Fibroblast of lung (primary cell): ENCODE data around the gene ZNF319. TPM values are rescaled to one million over a fixed set of nuclear protein-coding genes. Genes with fewer than 3 reads are reported as not detected.

Experiments
- DNase-seq, 2 donors: peaks; one replicate each; pipeline versions ENCODE4 v3.0.0 to v3.0.0-alpha.2; 2010; ENCODE audit warnings: low read depth in 2 of 2
- H2AFZ ChIP-seq: 2 replicates; pipeline ENCODE4 v1.5.1; 2012; ENCODE audit warnings: low read length, control low read depth, inconsistent platforms
- H3K27ac ChIP-seq: 2 replicates; pipeline ENCODE4 v1.5.1; 2011; ENCODE audit warnings: low read length, control low read depth; ENCODE audit not compliant: insufficient read depth
- H3K27me3 ChIP-seq: 2 replicates; pipeline ENCODE4 v1.5.1; 2011; ENCODE audit warnings: mild to moderate bottlenecking, low read length; ENCODE audit not compliant: control insufficient read depth, insufficient read depth
- H3K36me3 ChIP-seq: 2 replicates; pipeline ENCODE4 v1.5.1; 2011; ENCODE audit warnings: low read length; ENCODE audit not compliant: control insufficient read depth, insufficient read depth
- H3K4me1 ChIP-seq: 2 replicates; pipeline ENCODE4 v1.5.1; 2011; ENCODE audit warnings: low read length; ENCODE audit not compliant: control insufficient read depth, insufficient read depth; ENCODE audit errors: extremely low read depth
- H3K4me2 ChIP-seq: 2 replicates; pipeline ENCODE4 v1.5.1; 2011; ENCODE audit warnings: low read length, control low read depth; ENCODE audit not compliant: insufficient read depth; ENCODE audit errors: extremely low read depth
- H3K4me3 ChIP-seq, 4 experiments: fragments of 200-600 bp in 1 of 4; sonication (generic) in 1 of 4; replicated peaks in 1 of 4; 2 replicates each; pipeline ENCODE4 v1.5.1; 2011 to 2016; ENCODE audit warnings: low read length in 4 of 4, low read depth in 3 of 4, mild to moderate bottlenecking in 3 of 4, control low read depth in 2 of 4, inconsistent platforms in 1 of 4, mixed read lengths in 1 of 4; ENCODE audit not compliant: insufficient read depth in 1 of 4; ENCODE audit errors: control extremely low read depth in 1 of 4
- H3K79me2 ChIP-seq: 2 replicates; pipeline ENCODE4 v1.5.1; 2012; ENCODE audit warnings: mild to moderate bottlenecking, low read length, inconsistent platforms; ENCODE audit not compliant: control insufficient read depth, insufficient read depth
- H3K9ac ChIP-seq: 2 replicates; pipeline ENCODE4 v1.5.1; 2011; ENCODE audit warnings: mild to moderate bottlenecking, low read length, control low read depth; ENCODE audit not compliant: insufficient read depth
- H3K9me3 ChIP-seq: 2 replicates; pipeline ENCODE4 v1.5.1; 2012; ENCODE audit warnings: low read depth, low read length; ENCODE audit not compliant: control insufficient read depth, insufficient read depth
- H4K20me1 ChIP-seq: 2 replicates; pipeline ENCODE4 v1.5.1; 2011; ENCODE audit warnings: low read length; ENCODE audit not compliant: control insufficient read depth, insufficient read depth; ENCODE audit errors: extremely low read depth
- CTCF ChIP-seq, 2 donors: IDR thresholded peaks in 1 of 2; conservative IDR thresholded peaks in 1 of 2; 1 replicate in 1 of 2; 2 replicates in 1 of 2; pipeline ENCODE4 v1.5.1; 2011 to 2012; ENCODE audit warnings: low read length in 2 of 2, control low read depth in 1 of 2, inconsistent platforms in 1 of 2, low read depth in 1 of 2, mild to moderate bottlenecking in 1 of 2
- EZH2 ChIP-seq: IDR thresholded peaks from 2 replicates; pipeline ENCODE4 v1.5.1; 2012; ENCODE audit warnings: low read length, control low read depth, mild to moderate bottlenecking; ENCODE audit errors: missing control alignments
- polyA plus RNA-seq, 2 donors: library from polyadenylated mRNA; depleted of rRNA in 1 of 2; stranded (reverse) in 1 of 2; unstranded in 1 of 2; fragments of >200 nt; gene quantifications; 2 replicates each; pipeline ENCODE4 v1.2.1, GENCODE V29; 2011 to 2012; ENCODE audit warnings: missing spikeins in 1 of 2
- total RNA-seq: library from RNA; depleted of rRNA; stranded (reverse); fragments of >200 nt; gene quantifications from 2 replicates; pipeline ENCODE4 v1.2.1, GENCODE V29; 2014

Gene ZNF319
- total and polyA plus RNA-seq, 2 donors (not counting 1 experiment from before 2014, with no cell fraction given): 2.6 to 4.1 TPM

GRCh38 chr16:57991551-57992059, 8.9 kb downstream of the ZNF319 start:
- Histone ChIP-seq H3K4me3 (no peak overlapping the region), H3K36me3 (peaks cover 5% of the 10 kb centered on the region), H3K9me3 (no peaks in the 10 kb centered on the region), H4K20me1 (no peaks in the 10 kb centered on the region), H3K9ac (no peak overlapping the region), H3K27ac (no peak overlapping the region), H3K4me1 (no peaks in the 10 kb centered on the region), H3K27me3 (no peaks in the 10 kb centered on the region), H2AFZ (no peak overlapping the region), H3K79me2 (no peaks in the 10 kb centered on the region), H3K4me2 (no peak overlapping the region)
- DNase-seq: no peak
- TF ChIP-seq CTCF (conservative IDR thresholded peaks at IDR 0.05 in 1 of 2, IDR thresholded peaks at IDR 0.05 in 1 of 2; ENCODE audit: low read depth in 1 of 2, low read length in 2 of 2) (no peak), EZH2 (no peak)

DNA sequence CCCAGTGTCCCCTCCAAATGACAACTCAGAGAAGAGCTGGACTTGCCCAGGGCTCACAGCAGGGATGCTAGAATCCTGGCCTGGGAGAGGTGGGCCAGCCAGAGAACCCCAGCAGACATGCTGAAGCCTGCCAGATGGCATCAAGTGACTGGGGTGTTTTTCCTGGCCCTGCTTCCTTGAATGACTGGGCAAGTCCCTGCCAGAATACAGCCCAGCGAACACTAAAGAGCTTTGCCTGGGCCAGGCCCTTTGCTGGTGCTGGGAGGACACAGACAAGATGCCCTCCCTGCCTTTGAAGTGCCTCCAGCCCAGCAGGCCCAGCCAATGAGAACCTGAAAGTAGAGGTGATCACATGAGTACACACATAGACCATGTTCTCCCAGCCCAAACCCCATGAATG, 11.5 kb downstream of the ZNF319 start:
- H3K27me3 ChIP-seq: peaks cover 9% of the 10 kb centered on the region
- no peaks in the 10 kb centered on the region for H3K36me3 ChIP-seq
- H3K9me3 ChIP-seq: no peaks in the 10 kb centered on the region
- H3K4me1 ChIP-seq: no peaks in the 10 kb centered on the region
- DNase-seq: no peak
- no peak overlapping the region for H3K27ac ChIP-seq
- H3K4me3 ChIP-seq: no peak overlapping the region
- H4K20me1 ChIP-seq: no peaks in the 10 kb centered on the region
- no peak overlapping the region for H3K4me2 ChIP-seq
- H3K9ac ChIP-seq: no peak overlapping the region
- no peaks in the 10 kb centered on the region for H3K79me2 ChIP-seq
- H2AFZ ChIP-seq: no peak overlapping the region
- TF ChIP-seq CTCF (conservative IDR thresholded peaks at IDR 0.05 in 1 of 2, IDR thresholded peaks at IDR 0.05 in 1 of 2; ENCODE audit: low read depth in 1 of 2, low read length in 2 of 2) (no peak), EZH2 (no peak)

GRCh38 chr16:57987441-57988177, 12.9 kb downstream of the ZNF319 start:
- Histone ChIP-seq H3K36me3 (no peaks in the 10 kb centered on the region), H3K4me3 (no peak overlapping the region), H4K20me1 (no peaks in the 10 kb centered on the region), H3K79me2 (no peaks in the 10 kb centered on the region), H3K9ac (no peak overlapping the region), H3K4me1 (no peaks in the 10 kb centered on the region), H3K4me2 (no peak overlapping the region), H3K27me3 (peaks cover 9% of the 10 kb centered on the region), H3K27ac (no peak overlapping the region), H2AFZ (no peak overlapping the region), H3K9me3 (no peaks in the 10 kb centered on the region)
- TF ChIP-seq EZH2 (no peak), CTCF (conservative IDR thresholded peaks at IDR 0.05 in 1 of 2, IDR thresholded peaks at IDR 0.05 in 1 of 2; ENCODE audit: low read depth in 1 of 2, low read length in 2 of 2) (no peak)
- DNase-seq: no peak
